Stimulated activated naive CD8-positive, alpha-beta T cell treated with anti-CD3 and anti-CD28 coated beads, Interleukin-15, Interleukin-2, amounts not matched to agents 100 U/mL and 50 U/mL, for 24 hours (primary cell): Measurements from ENCODE around the gene ANGPTL2.

Source experiments
- ATAC-seq: fragments of 150-1000 bp; cut with Tn5 transposase; one replicate; pipeline ENCODE4 v1.10.0; 2021
- DNase-seq: peaks from one replicate; pipeline ENCODE4 v3.0.0; 2021

ANGPTL2 gene

DNA sequence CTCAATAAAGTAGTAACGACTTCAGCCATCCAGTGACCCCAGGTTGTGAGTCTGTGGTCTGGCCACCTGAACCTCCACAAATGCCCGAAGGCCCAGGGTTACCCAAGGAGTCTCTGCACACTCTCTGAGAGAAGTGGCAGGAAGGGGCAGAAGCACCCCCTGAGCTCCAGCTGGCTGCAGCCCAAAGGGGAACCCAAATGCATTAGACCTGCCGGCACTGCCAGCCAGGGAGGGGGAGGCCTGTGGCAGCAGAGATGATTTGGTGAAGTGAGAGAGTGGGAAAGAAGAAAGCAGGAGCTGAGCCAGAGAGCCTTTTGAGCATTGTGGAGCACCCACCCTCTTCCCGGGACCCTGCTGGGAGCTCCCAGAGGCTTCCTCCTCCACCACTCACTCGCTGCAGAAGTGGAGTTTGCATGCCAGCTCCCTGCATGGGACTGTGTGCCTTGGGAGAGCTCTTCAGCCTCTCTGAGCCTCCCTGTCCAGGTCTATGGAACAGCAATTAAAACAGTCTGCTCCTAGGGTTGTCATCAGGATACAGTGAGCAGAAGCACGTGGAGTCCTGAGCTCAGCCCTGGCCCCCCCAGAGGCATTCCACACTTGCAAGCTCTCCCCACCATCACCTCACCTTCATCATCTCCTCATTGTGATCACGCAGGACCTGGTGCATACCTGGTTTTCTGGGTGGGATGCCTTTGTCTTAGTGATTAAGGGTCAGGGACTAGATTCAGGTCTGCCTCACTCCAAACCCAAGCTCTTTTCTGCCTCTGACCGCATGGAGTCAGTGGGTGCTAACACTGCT, 13.8 kb upstream of the ANGPTL2 start:
- DNase-seq (no peak), ATAC-seq (no peak)

DNA sequence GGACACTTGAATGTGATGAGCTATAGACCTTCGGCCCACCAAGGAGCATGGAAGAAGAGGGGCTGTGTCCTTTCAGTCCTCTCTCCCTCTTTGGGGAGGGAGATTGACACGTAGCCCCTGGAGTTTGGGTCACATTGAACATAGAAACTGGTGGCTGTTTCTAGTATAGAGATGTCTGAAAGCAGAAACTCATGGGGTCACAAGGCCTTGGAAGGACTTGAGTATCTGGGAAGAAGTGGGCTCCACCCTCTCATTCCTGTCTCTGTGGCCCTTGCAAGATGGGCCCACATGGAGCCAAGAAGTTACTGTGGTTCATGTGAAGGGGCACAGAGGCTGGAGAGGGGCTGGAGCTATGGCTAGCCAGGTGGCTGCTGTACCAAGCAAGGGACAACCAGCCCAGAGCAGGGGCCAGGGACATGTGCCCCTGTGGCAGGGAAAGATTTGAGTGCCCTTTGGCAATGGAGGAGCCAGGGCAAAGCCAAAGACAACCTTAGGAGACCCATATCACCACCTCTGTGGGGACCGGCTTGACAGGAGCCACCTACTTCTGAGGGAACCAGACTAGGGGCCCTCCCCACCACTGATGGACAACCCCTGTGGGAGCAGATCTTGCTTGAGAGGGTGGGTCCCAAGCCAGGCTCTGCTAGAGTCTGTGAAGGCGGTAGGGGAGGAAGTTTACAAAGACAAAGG, 12.8 kb upstream of the ANGPTL2 start:
- DNase-seq, result no peak
- ATAC-seq, result no peak

DNA sequence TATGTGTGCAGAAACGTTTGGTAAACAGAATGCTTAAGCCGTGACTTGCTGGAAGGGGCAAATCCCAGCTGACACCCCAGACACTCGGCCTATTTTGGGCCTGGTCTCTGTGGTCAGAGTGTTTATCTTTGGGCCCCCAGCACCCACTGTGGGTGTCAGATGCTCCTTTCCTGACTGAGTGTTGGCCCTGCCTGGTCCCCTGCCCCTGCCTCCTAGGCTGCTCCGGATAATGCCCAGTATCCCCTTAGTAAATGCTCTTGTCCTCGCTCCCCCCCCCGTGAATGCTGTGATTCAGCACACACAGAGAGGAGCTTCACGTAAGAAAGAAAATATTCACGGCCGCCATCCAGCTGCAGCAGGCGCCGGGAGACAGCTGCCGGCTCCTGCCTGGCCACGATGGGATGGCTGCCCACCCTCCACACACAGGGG, 11.3 kb upstream of the ANGPTL2 start:
- DNase-seq (no peak), ATAC-seq (no peak)

DNA sequence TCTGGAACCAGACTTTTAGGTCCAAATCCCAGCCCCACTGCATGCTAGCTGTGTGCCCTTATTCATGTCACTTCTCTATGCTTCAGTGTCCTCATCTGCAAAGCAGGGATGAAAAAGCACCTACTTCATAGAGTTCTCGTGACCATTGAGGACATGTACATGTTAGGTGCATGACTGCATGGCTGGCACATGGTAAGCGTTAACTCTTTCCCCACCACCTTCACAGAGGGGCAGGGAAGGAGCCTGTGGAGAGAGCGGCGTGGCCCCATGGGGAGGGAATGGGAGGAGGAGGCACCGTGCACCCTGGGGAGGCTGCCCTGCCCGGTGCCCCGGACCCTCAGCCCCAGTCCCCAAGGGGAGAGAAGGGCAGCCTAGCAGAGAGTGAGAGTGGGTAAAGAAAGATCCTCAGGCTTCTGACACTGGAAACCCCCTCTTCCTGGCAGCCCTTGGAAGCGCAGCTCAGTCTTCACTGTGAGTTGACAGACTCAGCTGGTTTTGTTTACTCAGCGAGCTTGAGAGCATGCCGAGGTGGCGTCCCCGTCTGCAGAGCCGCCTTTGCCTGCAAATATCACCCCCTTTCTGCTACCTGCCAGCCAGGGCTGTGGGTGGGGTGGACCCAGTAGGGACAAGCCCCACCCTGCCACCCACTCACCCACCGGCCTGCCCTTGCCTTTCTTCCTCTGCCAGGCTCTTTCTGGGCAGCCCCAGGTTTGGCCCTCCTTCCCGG, 10.6 kb upstream of the ANGPTL2 start:
- no peak for ATAC-seq

DNA sequence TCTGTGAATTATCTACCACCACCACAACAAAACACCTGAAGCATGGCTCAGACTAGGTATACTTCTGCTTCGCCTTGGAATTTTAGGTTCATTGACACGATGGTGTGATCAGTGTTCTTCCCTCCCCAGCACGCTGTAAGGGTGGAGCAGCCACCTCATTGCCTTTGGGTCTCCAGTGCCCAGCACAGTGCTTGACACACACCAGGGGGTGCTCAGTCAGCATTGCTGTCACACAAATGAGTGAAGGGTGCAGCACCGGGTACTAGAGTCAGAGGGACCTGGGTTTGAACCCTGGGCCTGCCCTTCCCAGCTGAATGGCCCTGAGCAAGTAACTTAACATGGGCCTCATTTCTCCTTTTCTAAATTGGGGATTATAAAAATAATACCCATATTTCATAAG, 9.9 kb upstream of the ANGPTL2 start:
- ATAC-seq, result no peak
- no peak for DNase-seq

More for the DNA sequence above, 10.6 kb upstream of the ANGPTL2 start:
- no peak for DNase-seq

DNA sequence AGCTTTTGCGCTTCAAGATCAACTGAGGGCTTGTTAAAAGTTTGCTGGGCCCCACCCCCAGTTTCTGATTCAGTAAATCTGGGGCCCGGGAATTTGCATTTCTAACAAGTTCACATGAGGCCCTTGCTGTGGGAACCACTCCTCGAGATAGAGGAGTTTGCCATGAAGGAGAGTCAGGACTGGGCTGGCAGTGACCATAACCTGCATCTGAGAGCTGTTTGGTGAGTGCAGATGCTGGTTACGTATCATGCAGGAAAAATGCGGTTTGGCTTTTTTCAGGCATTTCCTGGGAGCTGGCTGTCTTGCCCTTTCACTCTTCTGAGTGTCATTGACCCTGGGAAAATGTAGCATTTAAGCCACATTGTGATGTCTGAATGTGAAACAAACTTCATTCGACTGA, 9.4 kb upstream of the ANGPTL2 start:
- ATAC-seq, result no peak

DNA sequence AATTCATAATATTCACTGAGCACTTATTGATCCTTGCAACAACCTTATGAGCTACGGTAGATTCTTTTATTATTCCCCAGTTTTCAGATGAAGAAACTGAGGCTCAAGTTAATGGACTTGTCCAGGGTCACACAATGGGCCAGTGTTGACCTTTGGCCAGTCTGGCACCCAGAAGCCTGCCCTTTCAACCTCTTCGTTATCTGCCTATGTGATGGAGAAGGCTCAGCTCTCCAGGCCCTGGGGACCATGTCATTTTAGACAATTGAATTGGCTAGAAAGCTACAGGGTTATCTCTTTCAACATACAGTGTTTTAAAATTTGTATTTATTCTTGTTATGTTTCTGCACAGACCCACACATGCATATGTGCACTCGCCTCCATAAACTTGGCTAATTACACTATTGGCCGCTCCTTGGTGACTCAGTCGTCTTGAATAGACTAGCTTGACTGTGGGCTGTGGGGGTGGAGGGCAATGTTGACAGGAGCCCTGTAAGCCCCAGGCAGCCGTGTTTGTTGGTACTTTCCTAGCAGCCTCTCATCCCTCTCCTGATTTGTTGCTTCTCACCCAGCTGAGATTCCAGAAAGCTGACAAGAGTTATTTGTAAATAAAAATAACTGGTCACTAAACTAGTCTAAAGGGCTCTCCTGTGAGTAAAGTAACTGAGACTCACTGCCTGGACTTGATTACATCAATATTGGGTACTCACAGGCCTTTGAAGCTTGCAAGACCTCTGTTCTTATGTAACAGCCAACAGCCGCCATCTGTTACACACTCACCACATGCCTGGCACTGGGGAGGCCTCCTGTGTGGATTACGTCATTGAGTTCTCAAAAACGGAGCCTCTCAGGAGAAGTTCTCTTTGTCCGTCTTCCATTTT, 8.5 kb upstream of the ANGPTL2 start:
- ATAC-seq (no peak), DNase-seq (no peak)

More for the DNA sequence above, 9.4 kb upstream of the ANGPTL2 start:
- no peak for DNase-seq

DNA sequence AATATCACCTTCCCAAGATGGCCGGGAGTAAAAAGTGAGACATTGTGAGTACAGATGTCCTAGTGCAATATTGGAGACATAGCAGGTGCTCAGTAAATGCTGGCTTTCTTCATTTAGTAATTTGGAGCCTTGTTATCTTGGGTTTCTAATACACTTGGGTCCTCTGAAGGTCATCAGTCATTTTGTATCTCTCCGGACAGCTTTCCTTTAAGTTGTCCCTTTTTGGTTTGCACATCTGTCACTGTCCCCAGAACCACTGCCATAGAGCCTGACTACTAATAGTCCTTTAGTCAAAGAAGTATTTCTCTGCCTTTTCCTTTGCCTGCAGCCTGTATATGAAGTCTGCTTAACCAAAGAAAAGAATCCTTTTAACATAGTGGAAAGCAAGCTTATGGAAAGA, 7.8 kb upstream of the ANGPTL2 start:
- no peak for DNase-seq
- ATAC-seq, result no peak

DNA sequence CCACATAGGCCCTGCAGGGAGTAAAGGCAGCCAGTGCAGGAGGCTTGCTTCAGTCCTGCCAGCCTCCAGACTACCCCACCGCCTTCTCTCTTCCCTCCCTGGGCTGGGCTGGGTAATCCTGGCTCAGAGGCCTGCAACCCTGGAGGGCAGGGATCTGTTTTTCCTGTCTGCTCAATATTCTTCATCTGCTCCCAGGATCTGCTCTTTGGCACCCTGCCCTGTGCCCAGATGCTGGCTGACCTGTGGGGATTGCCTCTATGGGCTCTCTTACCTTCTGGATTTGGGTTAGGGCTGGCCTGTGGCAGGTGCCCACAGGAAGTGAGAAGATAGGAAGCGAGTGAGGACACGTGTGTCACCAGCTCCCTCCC, 7.3 kb upstream of the ANGPTL2 start:
- DNase-seq (no peak), ATAC-seq (no peak)

DNA sequence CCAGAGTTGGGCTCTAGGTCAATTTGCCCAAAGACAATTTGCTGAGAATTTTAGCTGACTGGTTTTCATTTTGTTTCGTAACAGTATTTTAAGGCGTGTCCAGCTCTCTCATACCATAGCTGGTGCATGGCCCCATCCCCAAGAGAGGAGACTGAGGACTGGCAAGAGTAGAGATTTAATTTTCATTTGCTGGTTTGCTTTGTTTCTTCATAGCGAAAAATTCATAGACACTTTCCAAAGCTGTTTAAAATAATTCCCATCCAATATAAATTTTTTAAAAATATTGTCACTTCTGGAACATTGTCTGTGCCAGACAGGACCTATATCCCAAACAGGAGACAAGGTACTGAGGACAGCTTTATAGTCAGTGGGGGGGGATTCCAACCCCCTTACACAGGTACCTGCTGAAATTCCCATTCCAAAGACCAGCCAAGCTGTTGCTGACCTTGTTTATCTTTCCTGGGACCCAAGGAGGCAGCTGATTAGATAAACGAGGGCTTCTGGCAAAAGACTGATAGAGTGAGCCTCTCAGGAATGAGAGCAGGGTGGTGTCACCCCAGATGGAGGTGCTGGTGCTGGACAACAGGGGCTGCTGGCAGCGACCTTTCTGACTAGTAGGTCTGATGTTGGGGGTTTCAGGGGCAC, 6.8 kb upstream of the ANGPTL2 start:
- DNase-seq (no peak), ATAC-seq (no peak)

DNA sequence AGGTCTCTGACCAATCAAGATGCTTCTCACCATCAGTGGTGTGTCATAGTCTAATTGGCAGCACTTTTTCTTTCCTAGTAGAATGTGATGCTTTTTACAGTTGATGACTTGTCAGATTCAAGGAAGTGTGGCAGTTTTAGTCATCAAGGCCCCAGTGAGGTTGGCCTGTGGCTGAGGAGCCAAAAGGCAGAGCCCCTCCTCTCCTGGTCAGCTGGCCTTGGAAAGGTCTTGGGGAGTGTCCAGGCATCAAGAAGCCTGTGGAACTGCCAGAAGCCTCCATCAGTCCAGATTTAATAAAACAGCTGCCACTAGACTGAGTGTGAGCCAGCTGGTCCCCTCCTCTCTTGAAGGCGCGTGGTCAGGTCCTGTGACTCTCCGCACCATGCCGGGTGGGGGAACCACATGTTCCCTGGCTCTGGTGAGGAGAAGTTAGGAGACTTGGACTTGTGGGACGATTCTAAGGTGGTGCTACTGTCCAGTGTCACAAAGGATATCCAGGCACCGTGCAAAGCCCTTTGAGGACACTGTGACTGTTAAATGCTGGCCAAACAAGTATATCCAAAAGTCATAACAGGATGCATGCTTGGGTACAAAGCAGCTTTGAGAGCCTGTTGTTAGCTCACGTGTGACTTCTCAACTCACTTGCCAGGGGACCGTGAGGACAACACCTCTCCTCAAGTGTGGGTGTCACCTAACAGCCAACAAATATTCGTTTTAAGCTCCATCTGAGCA, 6.1 kb upstream of the ANGPTL2 start:
- ATAC-seq (no peak), DNase-seq (no peak)

DNA sequence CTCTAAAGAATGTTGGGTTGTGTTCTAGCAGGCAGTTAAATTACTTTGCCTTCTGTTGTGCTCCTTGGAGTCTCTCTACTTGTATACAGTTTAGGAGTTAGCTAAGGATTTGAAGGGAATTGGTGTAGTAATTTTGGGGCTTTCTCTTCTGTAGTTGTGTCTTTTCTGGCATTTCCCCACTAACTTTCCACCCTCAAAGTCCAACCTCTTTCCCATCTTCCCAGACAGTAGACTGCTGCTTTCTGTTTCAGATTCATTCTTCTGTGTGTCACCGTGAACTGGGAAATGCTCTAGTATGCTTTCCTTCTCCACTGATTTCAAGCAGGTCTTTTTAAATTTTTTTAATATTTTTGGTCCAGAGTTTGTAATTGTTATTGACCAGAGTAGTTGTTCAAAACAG, 4.5 kb upstream of the ANGPTL2 start:
- DNase-seq (no peak), ATAC-seq (no peak)

DNA sequence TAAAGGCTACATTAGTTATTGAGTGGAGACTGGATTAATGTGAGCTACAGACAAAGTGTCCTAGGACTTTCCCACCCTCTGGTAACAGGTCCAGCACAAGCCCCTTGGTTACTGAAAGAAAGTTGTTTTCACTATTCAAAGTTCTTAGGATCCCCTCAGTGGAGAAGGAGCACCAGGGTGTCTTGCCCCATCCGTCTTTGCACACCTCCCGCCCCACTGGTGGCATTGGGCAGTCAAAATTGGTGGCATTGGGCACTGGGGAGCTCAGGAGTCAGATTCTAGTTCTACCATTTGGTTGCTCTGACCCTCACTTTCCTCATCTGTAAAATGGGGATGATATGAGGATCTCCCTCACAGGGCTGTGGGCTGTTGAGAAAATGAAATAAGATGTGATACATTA, 2.4 kb upstream of the ANGPTL2 start:
- ATAC-seq, result no peak
- DNase-seq, result no peak

DNA sequence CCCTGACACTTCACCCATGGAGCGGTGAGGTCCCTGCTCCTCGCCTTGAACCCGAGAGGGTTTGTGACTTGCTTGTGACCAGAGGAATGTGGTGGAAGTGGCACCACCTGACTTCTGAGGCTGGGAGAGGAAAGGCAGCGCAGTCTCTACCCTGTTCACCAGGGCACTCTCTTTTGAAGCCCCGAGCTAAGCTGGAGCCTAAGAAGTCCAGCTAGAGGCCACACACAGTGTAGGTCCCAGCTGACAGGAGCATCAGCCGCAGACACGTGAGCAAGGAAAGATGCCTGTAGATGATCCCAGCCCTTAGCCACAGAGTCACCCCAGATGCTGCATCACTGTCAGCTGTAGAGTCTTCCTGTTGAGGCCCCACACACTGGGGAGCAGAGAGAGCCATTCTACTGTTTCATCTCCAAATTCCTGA, 1.7 kb upstream of the ANGPTL2 start:
- no peak for ATAC-seq

DNA sequence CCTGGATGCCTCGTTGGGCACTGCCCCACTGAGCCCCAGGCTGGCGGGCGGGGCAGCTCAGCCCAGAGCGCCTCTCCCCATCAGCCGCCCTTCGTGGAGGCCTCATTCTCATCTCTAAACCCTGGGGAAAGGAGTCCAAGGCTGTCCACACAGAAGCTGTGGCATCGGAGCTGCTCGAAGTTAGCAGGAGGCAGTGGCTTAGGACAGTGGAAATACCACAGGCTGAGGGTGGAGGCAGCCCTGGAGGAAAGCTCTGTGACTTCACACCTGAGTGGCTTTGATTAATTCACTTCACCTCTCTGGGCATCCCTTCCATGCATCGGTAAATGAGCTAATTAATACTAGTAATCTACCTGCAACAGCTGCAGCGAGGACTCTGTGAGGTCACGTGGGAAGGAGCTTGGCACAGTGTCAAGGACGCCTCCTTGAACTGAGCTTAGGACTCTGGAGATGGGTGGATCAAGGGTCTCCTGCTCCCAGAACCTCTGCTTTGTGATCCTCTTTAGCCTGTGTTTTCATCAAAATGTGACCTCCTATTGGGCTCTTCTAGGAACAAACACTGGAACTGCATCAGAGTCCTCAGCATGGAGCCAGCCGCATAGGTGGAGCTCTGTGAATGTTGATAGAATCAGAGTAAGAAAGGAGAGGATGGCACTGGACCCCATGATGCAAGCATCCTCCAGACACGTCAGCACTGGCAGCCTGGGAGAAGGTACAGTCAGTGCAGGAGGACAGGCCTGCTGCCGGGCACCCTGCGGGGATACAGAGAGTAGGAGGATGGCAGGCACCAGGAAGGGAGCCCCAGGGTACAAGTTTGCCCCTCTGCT, 842 bp upstream of the ANGPTL2 start:
- DNase-seq (no peak), ATAC-seq (no peak)

More for the DNA sequence above, 1.7 kb upstream of the ANGPTL2 start:
- no peak for DNase-seq

DNA sequence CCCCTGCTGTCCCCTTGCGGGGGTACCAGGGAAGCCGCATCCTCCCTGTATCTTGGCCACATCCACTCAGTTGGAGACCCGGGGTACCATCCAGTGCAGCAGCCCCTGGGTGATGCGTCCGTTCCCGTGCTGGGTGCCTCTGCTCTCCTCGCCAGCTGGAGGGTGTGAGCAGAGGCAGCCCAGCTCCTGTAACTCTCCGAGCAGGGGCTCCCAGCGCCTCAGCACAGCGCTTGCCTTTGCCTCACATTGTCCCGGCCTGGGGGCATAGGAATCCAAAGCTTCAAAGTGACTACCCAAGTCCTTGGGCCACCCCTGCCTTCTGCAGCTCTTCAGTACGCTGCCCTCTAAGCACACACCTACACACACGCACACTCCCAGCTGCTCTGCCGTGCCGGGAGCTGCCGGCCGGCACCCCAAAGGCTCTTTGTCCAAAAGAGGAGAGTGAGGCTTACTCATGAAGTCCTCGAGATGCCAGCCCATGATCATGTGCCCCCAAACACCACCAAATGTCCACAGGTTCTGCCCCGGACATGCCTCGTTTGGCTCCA, 733 bp downstream of the ANGPTL2 start:
- no peak for DNase-seq
- no peak for ATAC-seq

DNA sequence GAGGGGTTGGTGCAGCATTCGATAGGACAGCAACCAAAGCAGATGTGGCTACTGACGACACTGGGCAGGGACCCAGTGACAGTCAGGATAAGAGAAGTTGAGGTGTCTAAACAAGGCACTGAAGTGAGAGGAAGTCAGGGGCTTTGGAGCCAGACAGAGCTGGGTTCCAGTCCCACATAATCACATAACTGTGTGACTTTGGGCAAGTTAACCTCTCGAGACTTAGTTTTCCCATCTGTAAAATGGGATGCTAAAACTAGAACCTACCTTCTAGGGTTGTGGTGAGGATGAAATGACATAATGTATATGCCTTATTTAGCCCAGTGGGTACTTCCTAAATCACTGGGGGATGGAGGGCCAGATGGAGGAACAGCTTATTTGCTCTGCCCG, 3.1 kb downstream of the ANGPTL2 start:
- DNase-seq (no peak), ATAC-seq (no peak)

DNA sequence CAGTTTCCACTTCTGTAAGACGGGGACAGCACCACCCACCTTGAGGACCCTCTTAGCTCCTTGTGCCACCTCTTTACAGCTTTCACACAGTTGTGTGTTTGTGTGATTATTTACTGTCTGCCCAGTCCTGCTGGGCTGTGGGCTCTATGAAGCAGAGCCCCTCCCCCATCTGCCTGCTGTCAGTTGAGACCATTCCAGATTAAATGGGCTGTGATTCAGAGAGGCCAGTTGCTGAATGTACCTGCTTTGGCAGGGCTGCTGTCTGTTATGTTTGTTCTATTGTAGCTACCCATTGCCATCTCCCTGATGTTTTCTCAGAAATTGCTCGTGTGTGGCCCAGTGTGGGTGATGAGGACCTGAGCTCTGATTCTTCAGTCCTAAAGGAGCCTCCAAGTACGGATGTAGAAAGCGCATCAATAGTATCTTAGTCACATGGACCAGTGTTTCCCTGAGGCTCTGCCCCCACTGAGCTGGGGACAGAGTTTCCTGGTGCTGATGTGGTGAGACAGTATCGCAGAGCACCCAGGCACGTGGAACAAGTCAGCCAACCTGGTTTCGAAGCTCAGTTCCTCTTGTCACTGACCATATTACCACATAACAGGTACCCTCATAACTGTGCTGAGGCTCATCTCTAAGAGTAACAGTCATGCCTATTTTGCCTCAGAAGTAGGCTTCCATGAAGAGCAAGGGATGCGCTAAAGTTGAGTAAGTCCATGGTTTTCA, 3.7 kb downstream of the ANGPTL2 start:
- no peak for ATAC-seq

DNA sequence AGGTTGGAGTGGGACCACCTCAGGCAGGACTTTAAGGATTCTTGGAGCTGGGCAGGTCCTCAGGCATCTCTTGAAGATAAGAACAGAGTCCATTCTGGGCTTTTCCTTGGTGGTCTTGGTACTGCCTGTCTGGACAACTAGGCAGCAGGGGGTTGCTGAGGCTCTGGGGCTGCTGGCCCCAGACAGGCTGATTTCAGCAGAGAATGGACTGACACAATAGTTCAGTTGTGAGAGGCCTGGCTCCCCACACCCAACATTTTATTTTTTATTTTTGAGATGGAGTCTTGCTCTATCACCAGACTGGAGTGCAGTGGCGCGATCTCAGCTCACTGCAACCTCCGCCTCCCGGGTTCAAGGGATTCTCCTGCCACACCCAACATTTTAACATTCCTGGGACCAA, 4.6 kb downstream of the ANGPTL2 start:
- no peak for DNase-seq
- no peak for ATAC-seq

More for the DNA sequence above, 3.7 kb downstream of the ANGPTL2 start:
- DNase-seq, result no peak
